Measurements from ENCODE around the gene KLC4.
A peak's percentile ranks its signal among the peaks of the same experiment; 100 is the strongest.
"Not testable (repeated sequence)": the region's sequence is repeated elsewhere in the genome, so short reads cannot be mapped to it uniquely, and the experiment has no call there.

The KLC4 gene

GRCh38 chr6:43115365-43115764, 55.9 kb downstream of the KLC4 start:
- H3K4me3 ChIP-seq (replicated peaks in 1 of 2; ENCODE audit: low read depth in 2 of 2, low read length in 2 of 2), result no peak overlapping the region
- TF ChIP-seq CTCF (IDR thresholded peaks at IDR 0.05; ENCODE audit: low read depth, low read length), result no peak
- DNase-seq (ENCODE audit: low read depth in 2 of 2), result no peak

- not testable (repeated sequence) for H3K4me3 ChIP-seq (replicated peaks in 1 of 2; ENCODE audit: low read depth in 2 of 2, low read length in 2 of 2)
These were observed 58.0 kb downstream of the KLC4 start for GRCh38 chr6:43117466-43117865.

GRCh38 chr6:43119482-43119881, 60.1 kb downstream of the KLC4 start:
- H3K4me3 ChIP-seq (replicated peaks in 1 of 2; ENCODE audit: low read depth in 2 of 2, low read length in 2 of 2), result no peak overlapping the region
- TF ChIP-seq CTCF (IDR thresholded peaks at IDR 0.05; ENCODE audit: low read depth, low read length), result no peak
- peak in 1 of 2 donors; percentile 40 for DNase-seq (ENCODE audit: low read depth in 2 of 2)

More at GRCh38 chr6:43117466-43117865, 58.0 kb downstream of the KLC4 start:
- not testable (repeated sequence) for DNase-seq (ENCODE audit: low read depth in 2 of 2)

- DNase-seq (ENCODE audit: low read depth in 2 of 2), result no peak
- H3K4me3 ChIP-seq (replicated peaks in 1 of 2; ENCODE audit: low read depth in 2 of 2, low read length in 2 of 2), result no peak overlapping the region
- no peak for TF ChIP-seq CTCF (IDR thresholded peaks at IDR 0.05; ENCODE audit: low read depth, low read length)
These were observed 60.8 kb downstream of the KLC4 start for GRCh38 chr6:43120101-43120763.

GRCh38 chr6:43120944-43121913, 61.8 kb downstream of the KLC4 start:
- H3K4me3 ChIP-seq (replicated peaks in 1 of 2; ENCODE audit: low read depth in 2 of 2, low read length in 2 of 2), result no peak overlapping the region
- TF ChIP-seq CTCF (IDR thresholded peaks at IDR 0.05; ENCODE audit: low read depth, low read length), result peak; percentile 11
- peak; percentile 98 to 99 for DNase-seq (ENCODE audit: low read depth in 2 of 2)

GRCh38 chr6:43122146-43122545, 62.7 kb downstream of the KLC4 start:
- TF ChIP-seq CTCF (IDR thresholded peaks at IDR 0.05; ENCODE audit: low read depth, low read length), result no peak
- H3K4me3 ChIP-seq (replicated peaks in 1 of 2; ENCODE audit: low read depth in 2 of 2, low read length in 2 of 2), result no peak overlapping the region
- DNase-seq (ENCODE audit: low read depth in 2 of 2), result no peak
